T1000 (cell line): Measurements from ENCODE around the gene TCEAL3.
"Not testable (repeated sequence)": the region's sequence is repeated elsewhere in the genome, so short reads cannot be mapped to it uniquely, and the experiment has no call there.

Source experiments
- DNase-seq: peaks from one replicate; lab custom pipeline; 2025; ENCODE audit warnings: mixed read lengths; lab: John Stamatoyannopoulos, UW

TCEAL3 gene

DNA sequence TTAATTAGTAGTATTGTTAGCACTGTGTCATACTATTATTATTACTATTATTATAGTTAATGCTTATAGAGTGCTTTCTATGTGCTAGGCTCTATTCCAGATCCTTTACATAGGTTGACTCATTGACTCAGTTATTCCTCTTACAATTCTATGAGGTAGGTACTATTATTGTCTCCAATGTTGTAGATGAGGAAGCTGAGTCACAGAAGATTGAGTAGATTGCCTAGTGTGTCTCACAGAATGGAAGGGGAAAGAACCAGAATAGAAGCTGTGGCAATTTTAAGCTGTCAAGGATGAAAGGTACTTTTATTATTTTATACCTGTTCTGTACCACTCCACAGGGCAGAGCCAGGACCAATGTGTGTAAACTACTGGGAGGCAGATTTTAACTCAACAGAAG lies 19.1 kb downstream of the TCEAL3 start:
- no peak for DNase-seq

DNA sequence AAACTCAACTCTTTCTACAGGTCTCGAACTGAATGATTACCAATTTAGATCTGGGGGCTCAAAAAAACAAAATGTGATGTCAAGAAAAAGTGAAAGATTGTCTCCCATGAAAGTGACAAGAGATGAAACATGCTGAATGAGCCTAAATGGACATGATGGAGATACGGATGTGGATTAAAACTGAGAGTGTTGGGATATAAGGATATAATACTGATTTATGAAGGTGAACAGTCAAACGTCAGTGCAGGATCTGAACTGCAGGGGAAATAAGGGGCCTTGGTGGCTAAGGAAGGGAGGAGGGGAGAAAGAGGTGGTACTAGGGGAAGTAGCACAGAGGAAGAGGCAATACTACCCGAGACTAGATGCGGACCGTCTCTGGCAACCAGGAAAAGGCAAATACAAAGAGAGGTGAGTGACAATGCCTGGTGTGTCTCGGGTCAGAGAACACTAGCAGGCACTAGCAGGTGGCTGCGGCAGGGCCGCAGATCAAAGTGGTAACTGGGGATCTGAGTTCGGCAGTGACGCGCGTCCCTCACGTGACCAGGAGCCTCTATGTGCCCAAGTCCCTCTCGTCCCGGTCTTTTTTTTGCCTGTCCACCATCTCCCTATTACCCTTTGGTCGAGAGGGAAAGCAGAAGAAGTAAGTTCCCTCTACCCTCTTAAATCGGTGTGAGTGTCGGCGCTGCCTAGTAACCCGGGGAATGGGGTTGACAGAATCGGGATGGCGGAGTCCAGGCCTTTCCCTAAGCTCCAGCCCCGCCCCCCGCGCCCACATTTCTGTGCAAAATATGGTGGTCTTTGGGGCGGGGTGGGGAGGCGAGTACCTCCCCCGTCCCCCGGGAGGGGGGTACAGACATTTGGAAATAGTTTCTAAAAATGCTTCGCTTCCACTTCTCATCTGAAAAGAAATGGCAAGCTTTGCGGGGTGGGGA lies 20.9 kb downstream of the TCEAL3 start, which contains the start of gene TCEAL1:
TCEAL1 (plus strand) TSS at position 590 of the 932 bp plus-strand sequence. CDS start 942 bp downstream, outside the sequence.
- no peak for DNase-seq

DNA sequence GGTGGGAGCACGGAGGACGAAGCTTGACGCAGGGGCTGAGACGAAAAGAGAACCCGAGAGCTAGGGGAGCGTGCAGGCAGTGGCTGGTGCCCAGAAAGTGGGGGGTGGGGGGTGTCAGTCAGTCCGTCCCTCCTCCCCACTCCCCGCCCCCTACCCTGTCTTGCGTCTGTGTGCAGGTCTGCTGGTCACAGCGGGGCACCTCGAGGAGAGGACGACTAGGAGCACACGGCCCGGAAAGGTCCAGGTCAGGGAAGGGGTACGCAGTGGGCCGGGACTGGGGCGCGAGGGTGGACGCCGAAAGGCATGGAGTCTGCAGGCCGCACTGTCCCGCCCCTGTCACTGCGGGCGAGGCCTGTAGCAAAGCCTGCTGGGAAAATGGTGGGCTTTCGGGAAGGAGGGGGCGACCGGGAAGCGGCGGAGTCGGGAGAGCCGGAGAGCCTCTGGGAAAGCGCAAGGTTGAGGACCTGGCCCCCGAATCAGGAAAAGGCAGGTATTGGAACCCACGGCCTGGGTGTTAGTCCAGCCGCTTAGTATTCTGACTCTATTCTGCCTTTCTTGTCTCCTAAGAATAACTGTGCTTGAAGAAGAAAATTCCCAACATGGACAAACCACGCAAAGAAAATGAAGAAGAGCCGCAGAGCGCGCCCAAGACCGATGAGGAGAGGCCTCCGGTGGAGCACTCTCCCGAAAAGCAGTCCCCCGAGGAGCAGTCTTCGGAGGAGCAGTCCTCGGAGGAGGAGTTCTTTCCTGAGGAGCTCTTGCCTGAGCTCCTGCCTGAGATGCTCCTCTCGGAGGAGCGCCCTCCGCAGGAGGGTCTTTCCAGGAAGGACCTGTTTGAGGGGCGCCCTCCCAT lies 21.8 kb downstream of the TCEAL3 start:
- DNase-seq: no peak

DNA sequence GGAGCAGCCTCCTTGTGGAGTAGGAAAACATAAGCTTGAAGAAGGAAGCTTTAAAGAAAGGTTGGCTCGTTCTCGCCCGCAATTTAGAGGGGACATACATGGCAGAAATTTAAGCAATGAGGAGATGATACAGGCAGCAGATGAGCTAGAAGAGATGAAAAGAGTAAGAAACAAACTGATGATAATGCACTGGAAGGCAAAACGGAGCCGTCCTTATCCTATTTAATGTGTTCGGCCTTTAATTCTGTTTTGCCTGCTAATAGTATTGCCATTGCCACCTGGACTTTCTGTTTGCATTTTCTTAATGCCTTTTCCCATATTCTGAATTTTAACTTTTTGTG lies 22.4 kb downstream of the TCEAL3 start:
- DNase-seq: no peak

DNA sequence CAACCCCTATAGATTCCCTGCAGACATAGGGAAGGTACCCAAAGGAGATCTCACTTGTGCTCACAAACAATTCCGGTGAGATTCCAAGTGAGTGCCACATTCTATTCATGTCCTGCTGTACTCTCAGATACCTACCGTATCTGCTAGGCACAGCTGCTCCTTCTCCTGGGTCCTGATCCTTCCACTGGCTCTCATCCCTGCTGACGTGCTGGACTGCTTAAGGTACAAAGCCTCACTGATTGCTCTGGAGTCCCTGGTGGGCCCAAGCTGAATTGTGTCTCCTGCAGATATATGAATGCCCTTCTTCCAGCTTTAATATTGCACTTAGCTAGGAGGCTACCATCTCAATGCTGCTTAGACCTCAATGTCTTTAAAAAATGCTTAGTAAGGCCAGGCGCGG lies 23.4 kb downstream of the TCEAL3 start:
- no peak for DNase-seq

DNA sequence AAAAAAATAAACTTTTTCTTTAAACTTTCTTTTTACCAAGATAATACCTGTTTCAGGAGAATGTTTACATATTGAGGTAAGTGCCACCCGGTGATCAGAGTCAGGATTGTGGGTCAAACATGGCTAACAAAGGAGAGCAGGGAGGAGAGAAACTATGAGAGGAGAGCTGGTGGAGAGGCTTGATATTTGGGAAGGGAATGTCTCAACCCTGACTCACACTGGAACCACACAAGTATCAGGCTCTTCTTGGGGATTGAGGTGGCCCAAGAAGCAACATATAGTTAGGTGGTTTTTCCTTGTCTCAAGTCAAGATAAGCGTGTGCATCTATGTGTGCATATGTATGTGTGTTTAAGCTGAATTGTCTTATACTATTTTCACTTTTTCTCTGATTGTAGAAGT lies 27.7 kb downstream of the TCEAL3 start:
- no peak for DNase-seq

DNA sequence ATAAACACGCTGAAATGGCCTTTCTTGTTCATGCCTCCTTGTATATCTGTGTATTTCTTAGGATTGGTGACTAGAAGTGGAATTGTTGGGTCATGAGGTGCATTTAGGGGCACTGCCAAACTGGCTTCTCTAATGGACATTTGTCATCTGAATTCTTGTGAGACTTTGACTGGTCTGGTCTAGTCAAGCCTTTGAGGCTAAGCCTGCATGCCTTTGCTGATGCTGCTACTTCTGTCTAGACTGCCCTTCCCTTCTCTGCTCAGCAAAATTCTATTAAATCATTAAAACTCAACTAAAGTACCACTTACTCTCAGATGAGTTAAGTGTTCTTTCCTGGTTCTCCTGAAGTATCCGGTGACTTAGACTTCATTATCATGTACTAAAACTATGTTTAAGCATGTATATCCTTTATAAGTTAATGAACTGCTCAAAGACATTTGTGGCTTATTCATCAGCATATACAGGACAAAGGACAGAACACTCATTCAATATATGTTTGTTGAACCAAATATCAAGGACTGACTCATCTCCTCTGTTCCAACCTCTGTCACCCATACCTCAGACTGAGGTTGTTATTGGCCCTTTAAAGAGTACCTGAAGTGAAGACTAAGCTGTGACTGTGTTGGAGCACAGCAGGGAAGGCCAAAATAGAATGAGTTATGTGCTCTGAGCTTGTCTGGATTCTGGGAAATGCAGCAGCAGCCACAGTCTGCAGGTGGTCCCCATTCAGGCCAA lies 30.0 kb downstream of the TCEAL3 start:
- DNase-seq: no peak

DNA sequence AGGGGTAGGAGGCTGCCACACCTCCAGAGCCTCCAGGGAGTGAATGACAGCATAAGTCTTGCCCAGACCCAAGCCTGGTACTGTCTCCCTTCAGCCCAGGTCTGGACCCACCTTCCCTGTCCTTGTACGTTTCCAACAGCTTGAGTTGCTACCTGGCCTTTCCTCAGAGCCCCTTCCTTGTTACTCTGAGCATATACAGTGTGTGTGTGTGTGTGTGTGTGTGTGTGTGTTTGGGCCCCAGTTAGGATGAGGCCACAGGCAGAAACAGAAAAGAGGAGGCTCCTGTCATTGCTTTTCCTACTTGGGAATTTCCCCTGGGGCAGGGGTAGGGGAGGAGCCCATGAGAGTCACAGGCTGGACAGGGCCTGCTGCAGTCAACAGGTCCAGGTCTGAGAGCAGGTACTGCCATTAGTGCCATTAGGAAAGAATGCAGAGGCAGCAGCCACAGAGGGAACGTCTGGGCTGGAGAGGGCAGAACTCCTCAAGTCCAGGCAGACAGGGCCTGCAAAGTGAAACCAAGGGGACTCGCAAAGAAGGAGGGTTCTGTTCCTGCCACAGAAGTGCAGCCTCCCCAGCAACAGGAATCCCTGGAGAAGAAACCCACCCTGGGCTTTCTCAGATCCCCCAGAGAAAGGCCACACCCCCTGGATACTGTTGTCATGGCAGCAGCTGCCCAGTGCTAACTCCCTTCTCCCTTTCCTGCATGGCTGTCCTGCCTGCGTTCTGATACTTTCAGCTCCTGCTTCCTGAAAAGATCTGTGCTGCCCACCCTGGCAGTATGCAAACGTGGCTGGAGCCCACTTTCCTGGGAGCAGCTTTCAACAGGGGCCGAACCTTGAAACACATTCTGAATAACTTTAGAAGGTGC lies 30.9 kb downstream of the TCEAL3 start:
- not testable (repeated sequence) for DNase-seq

DNA sequence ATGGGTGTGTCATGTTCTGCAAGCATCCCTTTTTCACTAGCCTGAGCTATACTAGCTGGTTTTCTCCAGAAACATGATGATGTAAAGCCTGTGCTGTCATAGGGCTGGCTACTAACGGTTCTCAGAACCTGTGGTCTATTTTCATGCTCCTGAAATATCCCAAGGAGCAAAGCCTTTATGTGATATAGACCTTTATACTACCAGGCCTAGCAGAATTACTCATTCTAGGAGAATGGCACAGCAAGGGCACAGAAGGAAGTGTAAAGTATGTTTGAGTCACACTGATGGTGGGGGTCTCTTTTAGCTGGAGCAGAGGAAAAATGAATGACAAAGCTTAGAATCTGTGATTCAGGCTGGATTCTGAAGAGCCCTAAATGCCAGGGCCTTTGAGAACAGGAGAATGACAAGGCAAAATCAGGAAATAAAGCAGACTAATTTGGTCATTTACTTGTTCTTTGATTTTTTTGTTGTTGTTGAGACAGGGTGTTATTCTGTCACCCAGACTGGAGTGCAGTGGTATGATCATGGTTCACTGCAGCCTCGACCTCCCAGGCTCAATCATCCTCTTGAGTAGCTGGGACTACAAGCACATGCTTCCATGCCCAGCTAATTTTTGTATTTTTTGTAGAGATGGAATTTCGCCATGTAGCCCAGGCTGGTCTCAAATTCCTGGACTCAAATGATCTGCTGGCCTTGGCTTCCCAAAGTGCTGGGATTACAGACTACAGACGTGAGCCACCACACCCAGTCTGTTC lies 32.8 kb downstream of the TCEAL3 start:
- peak; percentile 0 for DNase-seq

DNA sequence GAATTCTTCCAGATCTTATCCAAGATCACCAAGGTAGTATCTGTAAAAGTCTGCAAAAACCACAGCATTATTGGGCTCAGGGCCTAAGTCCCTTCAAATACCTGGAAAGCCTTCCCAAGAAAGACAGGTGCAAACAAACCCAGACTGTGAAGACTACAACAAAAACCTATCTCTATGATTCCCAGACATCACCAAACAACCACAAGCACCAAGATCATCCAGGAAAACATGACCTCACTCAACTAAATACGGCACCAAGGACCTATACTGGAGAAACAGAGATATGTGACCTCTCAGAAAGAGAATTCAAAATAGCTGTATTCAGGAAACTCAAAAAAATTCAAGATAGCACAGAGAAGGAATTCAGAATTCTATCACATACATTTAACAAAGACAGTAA lies 36.4 kb downstream of the TCEAL3 start:
- no peak for DNase-seq

DNA sequence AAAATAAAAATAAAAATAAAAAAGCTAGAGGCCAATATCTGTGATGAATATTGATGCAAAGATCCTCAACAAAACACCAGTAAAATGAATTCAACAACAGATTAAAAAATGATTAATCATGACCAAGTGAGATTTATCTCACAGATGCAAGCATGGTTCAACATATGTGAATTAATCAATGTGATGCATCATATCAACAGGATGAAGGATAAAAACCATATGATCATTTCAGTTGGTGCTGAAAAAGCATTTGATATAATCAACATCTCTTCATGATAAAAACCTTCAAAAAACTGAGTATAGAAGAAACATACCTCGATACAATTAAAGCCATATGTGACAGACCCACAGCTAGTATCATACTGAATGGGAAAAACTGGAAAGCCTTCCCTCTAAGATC lies 39.9 kb downstream of the TCEAL3 start:
- no peak for DNase-seq

DNA sequence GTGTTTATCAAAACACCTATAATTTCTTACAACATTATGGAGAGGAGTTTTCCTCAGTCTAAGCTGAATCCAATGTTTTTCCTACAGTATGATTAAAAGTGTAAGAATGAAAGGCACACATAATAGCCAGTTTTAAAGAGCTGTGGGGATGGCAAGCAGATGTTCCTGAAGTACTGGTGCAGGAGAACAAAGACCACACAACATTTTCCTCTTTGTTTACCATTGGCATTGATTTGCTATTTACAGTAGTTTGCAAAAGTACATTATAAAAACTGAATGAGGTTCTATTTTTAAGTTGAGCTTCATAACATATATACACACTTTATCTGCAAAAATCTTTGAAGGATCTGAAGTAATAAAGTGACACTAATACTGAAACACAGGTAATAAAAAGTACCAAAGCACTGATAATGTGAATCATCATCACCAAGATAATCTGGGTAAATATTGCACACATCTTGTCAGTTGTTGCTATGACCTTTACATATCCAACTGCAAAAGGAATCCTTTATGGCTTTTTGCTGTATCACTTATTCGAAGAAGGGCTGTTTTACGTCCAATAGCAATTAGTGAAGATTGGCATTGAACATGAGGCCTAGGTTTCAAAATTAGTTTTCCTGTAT lies 43.5 kb downstream of the TCEAL3 start:
- DNase-seq: no peak

DNA sequence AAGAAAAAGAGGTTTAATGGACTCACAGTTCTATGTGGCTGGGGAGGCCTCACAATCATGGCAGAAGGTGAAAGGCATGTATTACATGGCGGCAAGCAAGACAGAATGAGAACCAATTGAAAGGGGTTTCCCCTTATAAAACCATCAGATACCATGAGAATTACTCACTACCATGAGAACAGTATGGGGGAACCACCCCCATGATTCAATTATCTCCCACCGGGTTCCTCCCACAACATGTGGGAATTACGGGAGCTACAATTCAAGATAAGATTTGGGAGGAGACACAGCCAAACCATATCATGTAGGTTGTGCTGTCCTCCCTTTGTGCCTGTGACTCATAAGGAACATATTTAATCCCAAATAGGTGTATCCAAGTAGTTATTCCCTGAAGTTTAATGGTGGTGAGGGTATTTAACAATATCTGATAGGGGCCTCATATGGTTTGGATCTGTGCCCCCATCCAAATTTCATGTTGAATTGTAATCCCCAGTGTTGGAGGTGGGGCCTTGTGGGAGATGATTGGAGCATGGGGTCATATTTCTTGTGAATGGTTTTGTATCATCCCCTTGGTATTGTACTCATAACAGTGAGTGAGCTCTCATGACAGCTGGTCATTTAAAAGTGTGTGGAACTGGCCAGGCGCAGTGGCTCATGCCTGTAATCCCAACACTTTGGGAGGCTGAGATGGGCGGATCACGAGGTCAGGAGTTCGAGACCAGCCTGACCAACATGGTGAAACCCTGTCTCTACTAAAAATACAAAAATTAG lies 47.7 kb downstream of the TCEAL3 start:
- DNase-seq: peak; percentile 9

DNA sequence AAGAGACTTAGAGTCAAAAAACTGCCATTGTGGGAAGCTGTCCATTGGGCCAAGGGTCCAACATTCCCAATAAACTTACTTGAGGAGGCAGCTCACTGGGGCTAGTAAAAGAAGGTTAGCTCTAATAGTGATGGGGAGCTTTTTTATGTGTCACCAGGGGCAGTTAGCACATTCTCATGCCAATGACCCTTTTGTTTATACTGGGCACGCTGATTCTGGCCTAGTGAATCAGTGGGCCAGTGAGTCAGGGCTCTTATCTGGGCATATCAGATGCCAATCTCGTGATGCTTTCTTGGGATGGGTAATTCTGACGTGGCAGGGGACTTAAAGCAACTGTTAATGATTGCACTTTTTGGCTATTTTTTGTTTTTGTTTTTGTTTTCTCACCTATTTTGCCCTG lies 48.9 kb downstream of the TCEAL3 start:
- peak; percentile 55 for DNase-seq

DNA sequence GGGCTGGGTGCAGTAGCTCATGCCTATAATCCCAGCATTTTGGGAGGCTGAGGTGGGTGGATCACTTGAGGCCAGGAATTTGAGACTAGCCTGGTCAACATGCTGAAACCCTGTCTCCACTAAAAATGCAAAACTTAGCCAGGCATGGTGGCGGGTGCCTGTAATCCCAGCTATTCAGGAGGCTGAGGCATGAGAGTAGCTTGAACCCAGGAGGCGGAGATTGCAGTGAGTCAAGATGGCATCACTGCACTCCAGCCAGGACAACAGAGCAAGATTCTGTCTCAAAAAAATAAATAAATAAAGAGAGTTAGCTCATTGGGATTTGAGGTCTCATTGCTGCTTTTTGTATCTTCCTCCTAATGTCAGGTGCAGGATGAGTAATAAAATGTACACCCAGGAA lies 49.3 kb downstream of the TCEAL3 start:
- DNase-seq: not testable (repeated sequence)

DNA sequence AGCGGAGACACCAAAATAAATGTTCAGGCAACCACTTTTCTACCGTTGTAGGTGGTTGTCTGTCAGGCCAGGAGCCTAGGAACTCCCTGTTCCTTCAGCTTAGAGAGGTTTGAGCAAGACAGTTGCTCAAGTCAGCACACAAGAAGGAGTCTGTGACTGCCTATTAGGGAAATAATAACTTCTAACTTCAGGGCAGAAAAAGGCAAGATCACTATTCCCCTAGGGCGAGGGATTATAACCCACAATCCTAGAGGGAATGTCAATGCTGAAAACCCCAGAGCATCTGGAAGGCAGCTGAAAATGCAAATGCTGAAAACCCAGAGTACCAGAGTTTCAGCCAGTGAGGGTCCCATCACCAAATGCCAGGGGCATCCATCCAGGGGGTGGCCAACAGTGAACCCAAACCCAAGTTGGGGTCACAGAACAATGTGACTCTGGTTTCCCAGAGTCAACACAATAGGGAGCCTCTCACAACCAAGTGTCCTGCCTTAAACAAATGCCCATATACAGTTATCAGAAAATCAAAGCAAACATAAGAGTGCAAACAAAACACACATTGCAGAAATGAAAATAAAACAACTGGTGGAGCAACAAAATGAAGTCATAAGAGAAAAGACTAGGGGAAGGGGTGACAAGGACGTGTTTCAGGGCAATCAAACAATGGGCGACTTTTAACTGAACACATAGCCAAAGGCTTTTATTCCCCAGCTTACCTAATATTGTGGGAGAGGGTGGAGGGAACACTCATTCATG lies 51.1 kb downstream of the TCEAL3 start:
- DNase-seq: no peak

DNA sequence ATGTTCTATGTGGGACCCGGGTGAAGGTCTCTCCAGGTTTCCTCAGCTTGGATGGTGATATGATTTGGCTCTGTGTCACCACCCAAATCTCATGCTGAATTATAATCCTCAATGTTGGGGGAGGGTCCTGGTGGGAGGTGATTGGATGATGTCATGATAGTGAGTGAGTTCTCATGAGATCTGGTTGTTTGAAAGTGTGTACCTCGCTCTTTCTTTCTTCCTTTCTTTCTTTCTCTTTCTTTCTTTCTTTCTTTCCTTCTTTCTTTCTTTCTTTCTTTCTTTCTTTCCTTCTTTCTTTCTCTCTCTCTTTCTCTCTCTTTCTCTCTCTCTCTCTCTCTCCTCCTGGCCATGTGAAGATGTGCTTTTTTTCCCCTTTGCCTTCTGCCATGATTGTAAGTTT lies 51.7 kb downstream of the TCEAL3 start:
- DNase-seq: not testable (repeated sequence)
